Measurements from ENCODE around the gene CD8A. TPM values are rescaled to one million over a fixed set of nuclear protein-coding genes. Genes with fewer than 3 reads are reported as not detected.

Gene CD8A
- total RNA-seq, 2 donors from 2014 or later, result 1.2 to 1.6 TPM

DNA sequence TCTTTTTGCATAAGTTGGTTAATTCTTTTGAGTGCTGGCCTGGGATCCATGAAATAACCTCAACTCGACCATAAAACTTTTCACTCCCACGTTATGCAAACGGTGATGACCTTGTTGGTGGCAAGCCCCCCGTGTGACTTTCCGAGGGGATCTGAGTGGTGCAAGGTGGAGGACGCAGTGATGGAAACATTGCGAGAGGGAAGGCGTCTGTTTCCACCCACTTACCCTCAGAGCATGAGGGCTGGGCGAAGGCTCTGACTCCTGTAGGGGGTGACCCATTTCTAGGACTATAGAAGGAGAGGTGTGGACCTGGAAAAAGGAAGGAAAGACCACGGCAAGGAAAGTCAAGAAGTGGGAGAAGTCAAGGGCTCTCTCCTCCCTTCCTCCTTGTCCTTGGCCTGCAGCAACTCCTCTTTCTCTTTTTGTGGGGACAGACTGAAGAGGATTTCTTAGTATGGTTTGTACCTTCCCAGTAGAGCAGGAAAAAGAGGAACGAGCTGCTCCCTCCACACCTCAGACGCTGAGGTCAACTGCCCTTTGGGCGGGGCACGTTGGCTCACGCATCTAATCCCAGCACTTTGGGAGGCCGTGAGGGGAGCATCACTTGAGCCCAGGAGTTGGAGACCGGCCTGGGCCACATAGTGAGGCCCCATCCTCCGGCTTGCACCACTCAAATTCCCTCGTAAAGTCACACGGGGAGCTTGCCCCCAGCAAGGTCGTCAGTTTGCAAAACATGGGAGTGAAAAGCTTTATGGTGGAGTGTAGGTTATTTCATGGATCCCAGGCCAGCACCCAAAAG, 15.5 kb upstream of the CD8A start:
- TF ChIP-seq, protein P1, sequence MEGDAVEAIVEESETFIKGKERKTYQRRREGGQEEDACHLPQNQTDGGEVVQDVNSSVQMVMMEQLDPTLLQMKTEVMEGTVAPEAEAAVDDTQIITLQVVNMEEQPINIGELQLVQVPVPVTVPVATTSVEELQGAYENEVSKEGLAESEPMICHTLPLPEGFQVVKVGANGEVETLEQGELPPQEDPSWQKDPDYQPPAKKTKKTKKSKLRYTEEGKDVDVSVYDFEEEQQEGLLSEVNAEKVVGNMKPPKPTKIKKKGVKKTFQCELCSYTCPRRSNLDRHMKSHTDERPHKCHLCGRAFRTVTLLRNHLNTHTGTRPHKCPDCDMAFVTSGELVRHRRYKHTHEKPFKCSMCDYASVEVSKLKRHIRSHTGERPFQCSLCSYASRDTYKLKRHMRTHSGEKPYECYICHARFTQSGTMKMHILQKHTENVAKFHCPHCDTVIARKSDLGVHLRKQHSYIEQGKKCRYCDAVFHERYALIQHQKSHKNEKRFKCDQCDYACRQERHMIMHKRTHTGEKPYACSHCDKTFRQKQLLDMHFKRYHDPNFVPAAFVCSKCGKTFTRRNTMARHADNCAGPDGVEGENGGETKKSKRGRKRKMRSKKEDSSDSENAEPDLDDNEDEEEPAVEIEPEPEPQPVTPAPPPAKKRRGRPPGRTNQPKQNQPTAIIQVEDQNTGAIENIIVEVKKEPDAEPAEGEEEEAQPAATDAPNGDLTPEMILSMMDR (IDR thresholded peaks at IDR 0.05), result no peak
- DNase-seq, result no peak
- Histone ChIP-seq H3K4me3 (no peak overlapping the region), H3K27me3 (peaks cover 17% of the 10 kb centered on the region), H3K36me3 (no peaks in the 10 kb centered on the region), H3K9ac (ENCODE audit: low read depth in 2 of 2, low read length in 2 of 2) (no peak overlapping the region), H3K4me1 (no peaks in the 10 kb centered on the region), H3K9me3 (no peaks in the 10 kb centered on the region), H3K27ac (no peak overlapping the region)
- intact Hi-C loops (cut with DNase I), result no loop called here

DNA sequence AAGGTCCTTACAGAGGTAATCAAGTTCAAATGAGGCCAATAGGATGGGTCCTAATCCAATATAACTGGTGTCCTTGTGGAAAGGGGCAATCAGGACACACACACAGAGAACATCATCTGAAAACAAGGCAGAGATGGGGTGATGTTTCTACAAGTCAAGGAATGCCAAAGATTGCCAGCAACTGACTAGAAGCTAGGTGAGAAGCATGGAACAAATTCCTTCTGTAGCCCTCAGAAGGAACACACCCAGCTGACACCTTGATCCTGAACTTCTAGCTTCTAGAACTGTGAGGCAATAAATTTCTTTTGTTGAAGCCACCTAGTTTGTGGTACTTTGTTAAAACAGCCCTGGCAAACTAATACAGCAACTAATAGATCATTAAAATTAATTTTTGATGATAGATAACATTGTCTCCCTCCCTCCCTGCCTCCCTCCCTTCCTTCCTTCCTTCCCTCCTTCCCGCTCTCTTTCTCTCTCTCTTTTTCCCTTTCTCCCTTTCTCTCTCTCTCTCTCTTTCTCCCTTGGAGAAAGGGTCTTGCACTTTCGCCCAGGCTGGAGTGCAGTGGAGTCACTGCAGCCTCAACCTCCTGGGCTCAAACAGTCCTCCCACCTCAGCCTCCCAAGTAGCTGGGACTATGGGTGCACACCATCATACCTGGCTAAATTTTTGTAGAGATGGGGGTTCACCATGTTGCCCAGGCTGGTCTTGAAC, 10.3 kb upstream of the CD8A start:
- Histone ChIP-seq H3K27ac (no peak overlapping the region), H3K4me3 (no peak overlapping the region), H3K9me3 (no peaks in the 10 kb centered on the region), H3K4me1 (no peaks in the 10 kb centered on the region), H3K27me3 (no peaks in the 10 kb centered on the region), H3K36me3 (no peaks in the 10 kb centered on the region), H3K9ac (ENCODE audit: low read depth in 2 of 2, low read length in 2 of 2) (no peak overlapping the region)
- intact Hi-C loops (cut with DNase I), result no loop called here
- TF ChIP-seq, protein P1 (IDR thresholded peaks at IDR 0.05), result no peak
- no peak for DNase-seq

DNA sequence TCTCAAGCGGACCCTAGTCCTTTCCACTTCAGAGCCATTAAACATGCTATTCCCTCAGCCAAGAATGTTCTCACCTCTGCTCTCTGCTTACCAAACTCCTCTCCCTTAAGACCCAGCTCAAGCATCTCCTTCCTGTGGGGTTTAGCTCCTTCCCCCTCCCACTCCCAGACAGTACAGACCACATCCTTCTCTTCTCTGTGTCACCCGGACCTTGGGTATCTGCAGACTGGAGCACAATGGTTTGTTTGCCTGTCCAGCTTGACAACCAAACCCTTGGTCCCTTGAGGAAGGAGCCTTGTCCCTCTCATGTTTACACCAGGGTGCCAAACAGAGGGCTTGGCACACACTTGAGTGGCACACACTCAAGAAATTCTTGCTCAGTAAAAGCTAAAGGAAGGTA, 4.1 kb upstream of the CD8A start:
- intact Hi-C loops (cut with DNase I), result no loop called here
- TF ChIP-seq, protein P1 (IDR thresholded peaks at IDR 0.05), result no peak
- H3K9me3 ChIP-seq, result no peaks in the 10 kb centered on the region
- no peak overlapping the region for H3K4me3 ChIP-seq
- H3K4me1 ChIP-seq, result no peaks in the 10 kb centered on the region
- H3K27me3 ChIP-seq, result peaks cover 35% of the 10 kb centered on the region
- no peak for DNase-seq
- no peak overlapping the region for H3K27ac ChIP-seq
- no peaks in the 10 kb centered on the region for H3K36me3 ChIP-seq
- no peak overlapping the region for H3K9ac ChIP-seq (ENCODE audit: low read depth in 2 of 2, low read length in 2 of 2)

DNA sequence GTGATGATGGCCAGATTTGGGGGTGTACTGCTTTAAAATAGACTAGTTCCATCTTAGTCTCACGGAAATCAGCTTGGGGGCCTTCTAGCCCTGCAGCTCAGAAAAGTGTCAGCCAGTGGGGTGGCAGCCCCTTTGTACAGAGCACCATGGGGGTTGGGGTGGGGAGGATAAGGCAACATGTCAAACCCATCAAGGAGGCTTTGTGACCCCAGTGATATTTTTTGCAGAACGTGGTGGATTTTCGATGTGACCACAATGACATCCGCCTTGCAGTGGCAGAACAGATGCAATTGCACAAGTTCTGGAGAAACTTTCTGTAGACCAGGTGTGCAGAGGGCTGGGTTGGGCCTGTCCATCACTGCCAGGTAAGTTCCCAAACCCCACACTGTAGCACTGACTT, 3.0 kb upstream of the CD8A start:
- intact Hi-C loops (cut with DNase I), result no loop called here
- no peaks in the 10 kb centered on the region for H3K9me3 ChIP-seq
- TF ChIP-seq, protein P1 (IDR thresholded peaks at IDR 0.05), result no peak
- H3K36me3 ChIP-seq, result no peaks in the 10 kb centered on the region
- H3K27ac ChIP-seq, result no peak overlapping the region
- no peak overlapping the region for H3K9ac ChIP-seq (ENCODE audit: low read depth in 2 of 2, low read length in 2 of 2)
- DNase-seq, result no peak
- no peaks in the 10 kb centered on the region for H3K4me1 ChIP-seq
- H3K4me3 ChIP-seq, result no peak overlapping the region
- H3K27me3 ChIP-seq, result peaks cover 46% of the 10 kb centered on the region

DNA sequence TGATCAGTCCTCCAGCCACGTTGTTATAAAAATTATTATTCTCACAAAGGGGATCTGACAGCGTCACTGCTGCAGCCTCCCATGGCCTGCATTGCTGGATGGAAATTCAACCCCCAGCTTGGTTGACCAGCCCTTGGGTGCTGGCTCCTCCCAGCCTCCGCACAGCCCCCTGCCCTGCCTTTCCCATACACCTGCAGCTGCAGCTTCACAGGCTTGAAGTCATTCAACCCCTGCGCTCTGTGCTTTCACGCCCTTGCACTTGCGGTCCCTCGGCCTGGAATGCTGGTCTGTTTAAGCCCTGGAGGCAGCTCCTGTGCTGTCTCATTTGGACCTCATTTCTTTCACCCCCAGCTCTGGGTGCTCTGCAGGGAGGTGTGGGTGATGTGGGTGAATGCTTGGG, 860 bp upstream of the CD8A start:
- Histone ChIP-seq H3K4me3 (no peak overlapping the region), H3K27ac (no peak overlapping the region)

More for the DNA sequence above, 860 bp upstream of the CD8A start:
- TF ChIP-seq, protein P1 (IDR thresholded peaks at IDR 0.05), result no peak
- H3K36me3 ChIP-seq, result no peaks in the 10 kb centered on the region
- DNase-seq, result no peak
- H3K9ac ChIP-seq (ENCODE audit: low read depth in 2 of 2, low read length in 2 of 2), result no peak overlapping the region
- no peaks in the 10 kb centered on the region for H3K9me3 ChIP-seq
- no peaks in the 10 kb centered on the region for H3K4me1 ChIP-seq
- H3K27me3 ChIP-seq, result peaks cover 50% of the 10 kb centered on the region
- intact Hi-C loops (cut with DNase I), result no loop called here

All from colonic mucosa (tissue), 4 donors.